ENCODE results near the gene RET.

Gene RET

GRCh38 chr10:43172645-43173044, 95.8 kb downstream of the RET start:
- DNase-seq (ENCODE audit: low read depth), result no peak

- DNase-seq (ENCODE audit: low read depth), result no peak
Observed at GRCh38 chr10:43173120-43173519, 96.3 kb downstream of the RET start.

GRCh38 chr10:43174969-43175368, 98.1 kb downstream of the RET start:
- no peak for DNase-seq (ENCODE audit: low read depth)

GRCh38 chr10:43176271-43176670, 99.4 kb downstream of the RET start:
- no peak for DNase-seq (ENCODE audit: low read depth)

GRCh38 chr10:43177595-43177994, 100.7 kb downstream of the RET start:
- no peak for DNase-seq (ENCODE audit: low read depth)
